IMR-90 (cell line): ENCODE measurements around the gene TRAF3IP3. TPM values are rescaled to one million over a fixed set of nuclear protein-coding genes. Genes with fewer than 3 reads are reported as not detected.

Experiments used
- ATAC-seq: fragments of 200-7000 bp; cut with Tn5 transposase; 2 replicates; pipeline ENCODE4 v1.9.1; 2020; ENCODE audit warnings: low read depth, mild to moderate bottlenecking, moderate library complexity
- BruUV-seq: library from RNA; stranded (reverse); fragments of 400-500 nt; replicated peaks from 2 replicates; lab custom pipeline; 2021; lab: Mats Ljungman, UMichigan
- CTCF ChIA-PET: fragments of 300-600 bp; formaldehyde crosslinking; extraction: SDS; loops from one replicate; lab custom pipeline; 2021; ENCODE audit warnings: antibody characterized with exemption; lab: Yijun Ruan, JAX
- POLR2A ChIA-PET: fragments of 300-600 bp; sonication (Branson Sonifier 250); formaldehyde crosslinking; loops from one replicate; lab custom pipeline; 2022; ENCODE audit warnings: antibody characterized with exemption; ENCODE audit not compliant: unreplicated experiment; lab: Charles Lee
- DNase-seq: peaks from one replicate; pipeline ENCODE4 v3.0.0; 2013
- H2AFZ ChIP-seq: replicated peaks from 2 replicates; pipeline ENCODE3; 2013; ENCODE audit warnings: low read length, mild to moderate bottlenecking; ENCODE audit not compliant: poor library complexity
- H2AK5ac ChIP-seq: 2 replicates; pipeline ENCODE4 v1.6.1; 2013; ENCODE audit warnings: low read depth, low read length, inconsistent platforms
- H2AK9ac ChIP-seq: replicated peaks from 2 replicates; pipeline ENCODE3; 2013; ENCODE audit warnings: mild to moderate bottlenecking, low read depth, low read length, moderate library complexity; ENCODE audit not compliant: poor library complexity
- H2BK120ac ChIP-seq: 2 replicates; pipeline ENCODE4 v1.6.1; 2013; ENCODE audit warnings: low read depth, low read length, inconsistent platforms
- H2BK15ac ChIP-seq: 3 replicates; pipeline ENCODE4 v1.6.1; 2013; ENCODE audit warnings: low read depth, low read length, inconsistent platforms
- H2BK20ac ChIP-seq: 2 replicates; pipeline ENCODE4 v1.6.1; 2013; ENCODE audit warnings: low read depth, mild to moderate bottlenecking, inconsistent platforms, low read length, moderate library complexity
- H2BK5ac ChIP-seq: 2 replicates; pipeline ENCODE4 v1.6.1; 2013; ENCODE audit warnings: mild to moderate bottlenecking, low read depth, low read length, inconsistent platforms; ENCODE audit not compliant: poor library complexity, severe bottlenecking
- H3K14ac ChIP-seq: replicated peaks from 2 replicates; pipeline ENCODE4 v1.6.1; 2013; ENCODE audit warnings: low read depth, low read length, inconsistent platforms
- H3K18ac ChIP-seq: 2 replicates; pipeline ENCODE4 v1.6.1; 2013; ENCODE audit warnings: low read depth, low read length, control low read depth
- H3K23ac ChIP-seq: 2 replicates; pipeline ENCODE4 v1.6.1; 2013; ENCODE audit warnings: low read depth, low read length, inconsistent platforms
- H3K27ac ChIP-seq: 2 replicates; pipeline ENCODE4 v1.5.1; 2013; ENCODE audit warnings: mild to moderate bottlenecking, control low read depth, low read length; ENCODE audit not compliant: insufficient read depth
- H3K27me3 ChIP-seq: 2 replicates; pipeline ENCODE4 v1.6.1; 2013; ENCODE audit warnings: low read length; ENCODE audit not compliant: control insufficient read depth, insufficient read depth
- H3K36me3 ChIP-seq: 2 replicates; pipeline ENCODE4 v1.6.1; 2013; ENCODE audit warnings: low read length, mixed read lengths; ENCODE audit not compliant: control insufficient read depth, insufficient read depth
- H3K4ac ChIP-seq: 2 replicates; pipeline ENCODE4 v1.6.1; 2013; ENCODE audit warnings: low read depth, low read length, inconsistent platforms
- H3K4me1 ChIP-seq: 2 replicates; pipeline ENCODE4 v1.6.1; 2013; ENCODE audit warnings: low read length, mixed read lengths; ENCODE audit not compliant: control insufficient read depth, insufficient read depth
- H3K4me2 ChIP-seq: 2 replicates; pipeline ENCODE4 v1.6.1; 2013; ENCODE audit warnings: low read depth, mild to moderate bottlenecking, control low read depth, low read length, moderate library complexity
- H3K4me3 ChIP-seq: 2 replicates; pipeline ENCODE4 v1.5.1; 2013; ENCODE audit warnings: low read depth, mild to moderate bottlenecking, control low read depth, low read length, moderate library complexity; ENCODE audit not compliant: insufficient read depth
- H3K56ac ChIP-seq: 2 replicates; pipeline ENCODE4 v1.6.1; 2013; ENCODE audit warnings: low read length, inconsistent platforms; ENCODE audit not compliant: insufficient read depth; ENCODE audit errors: extremely low read depth
- H3K79me1 ChIP-seq, 2 experiments: 2 replicates each; pipeline ENCODE4 v1.6.1; 2013; ENCODE audit warnings: low read length in 2 of 2, inconsistent platforms in 1 of 2, low read depth in 1 of 2
- H3K9ac ChIP-seq: 2 replicates; pipeline ENCODE4 v1.6.1; 2013; ENCODE audit warnings: low read depth, low read length, control low read depth
- H3K9me1 ChIP-seq: 2 replicates; pipeline ENCODE4 v1.6.1; 2013; ENCODE audit warnings: low read length, inconsistent platforms; ENCODE audit not compliant: insufficient read depth
- H3K9me3 ChIP-seq: 2 replicates; pipeline ENCODE4 v1.6.1; 2013; ENCODE audit warnings: low read length; ENCODE audit not compliant: control insufficient read depth, insufficient read depth
- H4K20me1 ChIP-seq: 2 replicates; pipeline ENCODE4 v1.6.1; 2013; ENCODE audit warnings: low read length, inconsistent platforms; ENCODE audit not compliant: insufficient read depth
- H4K5ac ChIP-seq: 2 replicates; pipeline ENCODE4 v1.6.1; 2013; ENCODE audit warnings: mild to moderate bottlenecking, low read depth, low read length, control low read depth
- H4K8ac ChIP-seq, 2 experiments: 2 replicates each; pipeline ENCODE4 v1.6.1; 2013; ENCODE audit warnings: low read depth in 2 of 2, low read length in 2 of 2, control low read depth in 1 of 2, inconsistent platforms in 1 of 2
- H4K91ac ChIP-seq: 2 replicates; pipeline ENCODE4 v1.6.1; 2013; ENCODE audit warnings: low read depth, low read length, inconsistent platforms; ENCODE audit not compliant: insufficient read depth
- CEBPB ChIP-seq: IDR thresholded peaks from 2 replicates; pipeline ENCODE4 v1.6.1; 2012; ENCODE audit warnings: low read depth, low read length, improper control_type of control experiment
- POLR2A ChIP-seq: IDR thresholded peaks from 2 replicates; pipeline ENCODE4 v1.6.1; 2012; ENCODE audit warnings: mild to moderate bottlenecking, low read depth, low read length
- WGBS, 2 experiments: methylation state at CpG; one replicate each; pipeline versions ENCODE4 v1.1.5 to v1.1.7; 2013; ENCODE audit warnings: missing lambda C conversion rate in 2 of 2; ENCODE audit not compliant: insufficient read length in 1 of 2; ENCODE audit errors: extremely low coverage in 2 of 2; 5-methylcytosine and 5-hydroxymethylcytosine counted together
- dilution Hi-C: fragments of 300-500 bp; cut with HindIII; formaldehyde crosslinking; loops from one replicate; pipeline ENCODE4 v1.14.3; 2018; ENCODE audit warnings: low sequenced_read_pairs; ENCODE audit not compliant: unreplicated experiment
- in situ Hi-C: fragments of 300-500 bp; cut with MboI; formaldehyde crosslinking; loops from 3 replicates; pipeline ENCODE4 v1.14.3; 2019; ENCODE audit warnings: low sequenced_read_pairs, inconsistent platforms, mixed read lengths
- intact Hi-C: fragments of 100-400 bp; cut with micrococcal nuclease; formaldehyde crosslinking; loops from 2 replicates; pipeline ENCODE4 v1.10.0; 2022
- polyA plus RNA-seq, 3 experiments: library from polyadenylated mRNA; depleted of rRNA; stranded (reverse); fragments of >200 nt; gene quantifications; 2 replicates each; pipeline ENCODE4 v1.2.3, GENCODE V29; 2012; ENCODE audit warnings: low replicate concordance in 1 of 3
- total RNA-seq: library from RNA; depleted of rRNA; stranded (reverse); fragments of >200 nt; gene quantifications from 2 replicates; pipeline ENCODE4 v1.2.3, GENCODE V29; 2012

Gene TRAF3IP3
- total and polyA plus RNA-seq, 2 of the 4 experiments (the other 2 are of a cell fraction), result 0.12 to 0.18 TPM

DNA sequence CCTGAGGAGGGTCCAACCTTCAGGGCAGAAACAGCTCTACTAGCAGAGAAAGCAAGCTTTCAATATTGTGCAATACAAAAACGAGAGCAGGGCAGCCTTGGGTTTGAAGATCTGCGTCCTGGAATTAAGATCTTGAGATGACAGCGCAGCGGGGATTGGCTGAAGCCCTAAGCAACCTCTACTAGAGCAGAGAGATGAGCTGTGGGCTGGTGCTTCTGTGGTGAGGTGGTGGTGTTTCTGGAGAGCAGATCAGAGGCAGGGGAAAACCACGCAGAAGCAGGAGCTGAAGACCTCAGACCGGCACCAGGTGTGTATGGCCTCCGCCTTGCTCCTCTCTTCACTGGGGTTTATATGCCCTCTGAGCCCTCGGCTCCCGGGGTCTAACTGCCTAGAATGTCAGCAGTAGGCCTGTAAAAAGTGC is 12.5 kb downstream of the TRAF3IP3 start:
- Histone ChIP-seq H2BK5ac (no peak overlapping the region), H3K4me1 (peaks cover 11% of the 10 kb centered on the region), H3K18ac (no peak overlapping the region), H4K91ac (peak overlapping the region; percentile 71), H3K9me1 (peaks cover 25% of the 10 kb centered on the region), H3K4me2 (no peak overlapping the region), H4K20me1 (no peaks in the 10 kb centered on the region), H2BK120ac (peak overlapping the region; percentile 78), H3K27ac (0 out of 2 replicates have a peak overlapping the region, but pooled peaks have one; percentile 13), H3K4ac (peak overlapping the region; percentile 29), H3K23ac (no peak overlapping the region), H4K8ac (peak overlapping the region; percentile 38 to 86; a peak in 2 of 4 replicates), H3K56ac (no peak overlapping the region), H3K36me3 (no peaks in the 10 kb centered on the region), H2BK15ac (peak overlapping the region; percentile 38; the same call in 1 of the 3 replicates), H3K4me3 (no peak overlapping the region), H2AFZ (peak overlapping the region; percentile 39), H3K79me1 (peaks cover 0 to 12% of the 10 kb centered on the region in 2 experiments; a peak in 2 of 4 replicates), H3K9ac (no peak overlapping the region), H2AK9ac (no peak overlapping the region), H3K27me3 (no peaks in the 10 kb centered on the region), H4K5ac (peak overlapping the region; percentile 4; the same call in 1 of the 2 replicates), H3K14ac (peak overlapping the region; percentile 28; the same call in 1 of the 2 replicates), H2AK5ac (peak overlapping the region; percentile 43), H3K9me3 (no peaks in the 10 kb centered on the region), H2BK20ac (peak overlapping the region; percentile 45)
- TF ChIP-seq POLR2A (no peak), CEBPB (peak; percentile 76)
- 100% methylated on average over 1 of the region's 9 CpGs; no CpG with 5 or more reads in 1 of the 2 experiments for whole genome bisulfite sequencing, 2 experiments
- intact Hi-C loops, result no loop called here
- in situ Hi-C loops, result no loop called here
- CTCF ChIA-PET, result no interaction called here
- no TSS peak for BruUV-seq
- DNase-seq (no peak), ATAC-seq (no peak)
- dilution Hi-C loops, result no loop called here
- POLR2A ChIA-PET, result no interaction called here
